ENCODE measurements around the gene NEK1.

The NEK1 gene

DNA sequence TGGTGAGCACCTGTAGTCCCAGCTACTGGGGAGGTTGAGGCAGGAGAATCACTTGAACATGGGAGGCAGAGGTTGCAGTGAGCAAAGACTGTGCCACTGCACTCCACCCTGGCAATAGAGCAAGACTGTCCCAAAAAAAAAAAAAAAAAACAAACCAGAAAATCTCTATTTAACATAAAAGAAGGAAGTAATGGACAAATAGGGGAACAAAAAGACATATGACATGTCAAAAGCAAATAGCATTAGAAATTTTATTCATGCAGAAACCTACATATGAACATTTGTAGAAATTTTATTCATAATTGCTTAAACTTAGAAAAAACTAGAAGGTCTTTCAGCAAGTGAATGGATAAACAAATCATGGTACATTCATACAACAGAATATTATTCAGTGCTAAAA, 244.6 kb downstream of the NEK1 start:
- no peak for ATAC-seq
- H3K27ac Mint-ChIP-seq = no peak overlapping the region
- H3K36me3 Mint-ChIP-seq = no peaks in the 10 kb centered on the region
- no peak overlapping the region for H3K4me3 Mint-ChIP-seq
- H3K9me3 Mint-ChIP-seq = peaks cover 9% of the 10 kb centered on the region
- H3K27me3 Mint-ChIP-seq = no peaks in the 10 kb centered on the region
- H3K4me1 Mint-ChIP-seq = no peaks in the 10 kb centered on the region

DNA sequence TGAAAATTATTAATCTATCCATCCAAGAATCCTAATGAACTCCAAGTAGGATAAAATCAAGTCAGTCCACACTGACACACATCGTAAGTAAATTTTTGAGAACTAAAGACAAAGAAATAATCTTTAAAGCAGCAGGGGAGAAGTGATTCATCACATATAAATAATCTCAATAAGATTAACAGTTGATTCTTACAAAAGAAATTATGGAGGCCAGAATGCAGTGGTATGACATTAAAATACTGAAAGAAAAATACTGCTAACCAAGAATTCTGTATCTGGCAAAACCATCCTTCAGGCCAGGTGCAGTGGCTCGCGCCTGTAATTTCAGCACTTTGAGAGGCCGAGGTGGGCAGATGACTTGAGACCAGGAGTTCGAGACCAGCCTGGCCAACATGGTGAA, 245.6 kb downstream of the NEK1 start:
- Mint-ChIP-seq H3K4me3 (no peak overlapping the region), H3K27ac (no peak overlapping the region), H3K36me3 (no peaks in the 10 kb centered on the region), H3K4me1 (no peaks in the 10 kb centered on the region), H3K27me3 (peaks cover 8% of the 10 kb centered on the region), H3K9me3 (peaks cover 9% of the 10 kb centered on the region)
- ATAC-seq = no peak

DNA sequence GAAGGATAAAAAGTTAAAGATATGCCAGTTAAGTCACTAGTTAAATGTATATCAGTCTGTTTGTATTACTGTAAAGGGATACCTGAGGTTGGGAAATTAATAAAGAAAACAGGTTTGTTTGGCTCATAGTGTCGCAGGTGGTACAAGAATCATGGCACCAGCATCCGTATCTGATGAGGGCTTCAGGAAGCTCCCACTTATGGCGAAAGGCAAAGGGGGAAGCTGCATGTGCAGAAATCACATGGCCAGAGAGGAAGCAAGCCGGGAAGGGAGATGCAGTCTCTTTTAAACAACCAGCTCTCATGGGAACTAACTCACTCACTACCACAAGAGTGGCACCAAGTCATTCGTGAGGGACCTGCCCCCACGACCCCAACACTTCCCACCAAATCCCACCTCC, 249.8 kb downstream of the NEK1 start:
- Mint-ChIP-seq H3K27ac (no peak overlapping the region), H3K36me3 (no peaks in the 10 kb centered on the region), H3K4me3 (no peak overlapping the region), H3K27me3 (peaks cover 18% of the 10 kb centered on the region), H3K9me3 (peaks cover 9% of the 10 kb centered on the region), H3K4me1 (no peaks in the 10 kb centered on the region)
- ATAC-seq = no peak

DNA sequence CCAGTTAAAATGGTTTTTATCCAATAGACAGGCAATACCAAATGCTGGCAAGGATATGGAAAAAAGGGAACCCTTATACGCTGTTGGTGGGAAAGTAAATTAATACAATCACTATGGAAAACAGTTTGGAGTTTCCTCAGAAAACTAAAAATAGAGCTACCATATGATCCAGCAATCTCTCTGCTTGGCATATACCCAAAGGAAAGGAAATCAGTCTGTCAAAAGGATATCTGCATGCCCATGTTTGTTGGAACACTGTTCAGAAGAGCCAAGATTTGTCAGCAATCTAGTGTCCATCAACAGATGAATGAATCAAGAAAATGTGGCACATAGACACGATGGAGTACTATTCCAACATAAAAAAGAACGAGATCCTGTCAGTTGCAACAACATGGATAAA, 250.6 kb downstream of the NEK1 start:
- no peak overlapping the region for H3K27ac Mint-ChIP-seq
- no peaks in the 10 kb centered on the region for H3K4me1 Mint-ChIP-seq
- peaks cover 18% of the 10 kb centered on the region for H3K27me3 Mint-ChIP-seq
- H3K4me3 Mint-ChIP-seq = no peak overlapping the region
- H3K9me3 Mint-ChIP-seq = peaks cover 9% of the 10 kb centered on the region
- no peaks in the 10 kb centered on the region for H3K36me3 Mint-ChIP-seq
- no peak for ATAC-seq

DNA sequence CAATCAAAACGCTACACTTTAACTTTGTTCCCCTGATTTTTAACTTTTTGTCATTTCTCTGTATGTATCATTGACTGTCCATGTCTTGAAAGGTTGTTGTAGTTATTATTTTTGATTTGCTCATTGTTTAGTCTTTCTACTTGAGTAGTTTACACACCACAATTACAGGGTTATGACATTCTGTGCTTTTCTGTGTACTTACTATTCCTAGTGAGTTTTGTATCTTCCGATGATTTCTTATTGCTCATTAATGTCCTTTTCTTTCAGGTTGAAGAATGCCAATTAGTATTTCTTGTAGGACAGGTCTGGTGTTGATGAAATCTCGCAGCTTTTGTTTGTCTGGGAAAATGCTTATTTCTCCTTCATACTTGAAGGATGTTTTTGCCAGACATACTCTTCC, 252.4 kb downstream of the NEK1 start:
- Mint-ChIP-seq H3K4me3 (no peak overlapping the region), H3K4me1 (no peaks in the 10 kb centered on the region), H3K27ac (no peak overlapping the region), H3K27me3 (peaks cover 18% of the 10 kb centered on the region), H3K9me3 (no peaks in the 10 kb centered on the region), H3K36me3 (no peaks in the 10 kb centered on the region)
- ATAC-seq = no peak

DNA sequence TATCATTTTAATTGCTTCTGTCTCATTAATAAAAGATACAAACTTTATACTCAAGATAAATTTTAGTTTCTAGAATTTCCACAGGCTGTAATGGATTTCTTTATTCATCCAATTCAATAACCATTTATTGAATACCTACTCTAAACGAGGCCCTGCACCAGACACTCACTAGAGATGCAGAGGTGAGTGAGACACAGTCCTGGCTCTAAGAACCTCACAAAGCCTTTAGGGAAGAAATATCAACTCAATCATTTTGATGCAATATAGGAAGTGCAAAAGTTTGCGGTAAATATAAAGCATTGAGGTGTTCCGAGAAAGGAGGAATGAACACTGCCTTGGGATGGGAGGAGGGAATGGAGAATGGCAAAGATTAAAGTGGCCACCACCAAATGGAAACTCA, 260.0 kb downstream of the NEK1 start:
- H3K4me3 Mint-ChIP-seq = no peak overlapping the region
- no peak for ATAC-seq
- H3K9me3 Mint-ChIP-seq = no peaks in the 10 kb centered on the region
- H3K27me3 Mint-ChIP-seq = no peaks in the 10 kb centered on the region
- H3K4me1 Mint-ChIP-seq = no peaks in the 10 kb centered on the region
- no peak overlapping the region for H3K27ac Mint-ChIP-seq
- no peaks in the 10 kb centered on the region for H3K36me3 Mint-ChIP-seq

DNA sequence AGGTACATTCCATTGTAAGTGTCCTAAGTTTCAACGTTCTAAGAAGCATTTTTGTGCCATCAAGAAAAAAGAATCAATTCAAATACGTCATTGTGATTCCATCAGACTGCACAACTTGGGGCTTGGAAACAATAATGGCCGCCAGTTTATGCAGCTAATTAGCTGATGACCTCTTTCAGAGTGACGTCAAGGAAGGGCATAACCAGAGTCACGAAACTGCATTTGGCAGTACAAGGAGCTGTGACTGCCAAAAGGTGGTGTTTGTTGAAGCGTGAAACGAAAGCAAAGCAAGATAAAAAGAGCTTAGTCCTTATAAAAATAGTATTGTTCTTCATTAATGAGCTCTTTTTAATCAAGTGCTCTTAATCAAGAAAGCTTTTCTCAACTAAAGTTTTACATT, 260.5 kb downstream of the NEK1 start:
- H3K4me3 Mint-ChIP-seq = no peak overlapping the region
- H3K27me3 Mint-ChIP-seq = no peaks in the 10 kb centered on the region
- ATAC-seq = no peak
- H3K27ac Mint-ChIP-seq = no peak overlapping the region
- H3K36me3 Mint-ChIP-seq = no peaks in the 10 kb centered on the region
- no peaks in the 10 kb centered on the region for H3K4me1 Mint-ChIP-seq
- H3K9me3 Mint-ChIP-seq = no peaks in the 10 kb centered on the region

DNA sequence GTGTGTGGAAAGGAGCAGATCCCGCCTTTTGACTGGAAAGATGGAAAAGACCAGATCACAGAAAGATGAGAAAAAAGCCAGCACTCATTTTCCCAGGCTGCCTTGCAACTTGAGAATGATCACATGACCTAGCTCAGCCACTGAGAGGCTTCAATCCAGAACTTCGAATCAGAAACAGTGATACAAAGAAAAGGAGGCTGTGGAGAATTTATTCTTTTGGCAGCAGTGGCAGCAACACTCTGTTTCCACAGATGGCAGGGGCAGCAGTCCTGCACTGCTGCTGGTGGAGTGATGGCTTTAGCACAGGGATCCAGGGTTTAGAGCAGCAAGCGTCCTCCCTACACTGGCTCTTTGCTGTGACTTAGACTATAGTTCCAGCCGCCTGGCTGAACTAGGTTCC, 263.8 kb downstream of the NEK1 start:
- no peak overlapping the region for H3K27ac Mint-ChIP-seq
- H3K9me3 Mint-ChIP-seq = no peaks in the 10 kb centered on the region

DNA sequence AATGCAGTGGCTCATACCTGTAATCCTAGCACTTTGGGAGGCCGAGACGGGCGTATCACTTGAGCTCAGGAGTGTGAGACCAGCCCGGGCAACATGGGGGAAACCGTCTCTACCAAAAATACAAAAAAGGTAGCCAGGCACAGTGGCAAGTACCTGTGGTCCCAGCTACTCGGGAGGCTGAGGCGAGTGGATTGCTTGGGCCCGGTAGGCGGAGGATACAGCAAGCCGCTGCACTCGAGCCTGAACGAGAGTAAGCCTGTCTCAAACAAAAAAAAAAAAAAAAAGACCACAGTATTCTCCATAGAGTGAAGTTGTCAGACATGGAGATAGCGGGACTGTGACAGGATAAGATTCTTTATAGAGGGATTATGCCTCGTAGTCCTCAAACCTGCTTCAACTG, 265.5 kb downstream of the NEK1 start:
- no peak for ATAC-seq
- Mint-ChIP-seq H3K4me3 (no peak overlapping the region), H3K4me1 (no peaks in the 10 kb centered on the region), H3K27me3 (no peaks in the 10 kb centered on the region), H3K9me3 (no peaks in the 10 kb centered on the region), H3K36me3 (no peaks in the 10 kb centered on the region), H3K27ac (no peak overlapping the region)

More for the DNA sequence above, 263.8 kb downstream of the NEK1 start:
- Mint-ChIP-seq H3K4me3 (no peak overlapping the region), H3K27me3 (no peaks in the 10 kb centered on the region), H3K36me3 (no peaks in the 10 kb centered on the region), H3K4me1 (no peaks in the 10 kb centered on the region)
- no peak for ATAC-seq

DNA sequence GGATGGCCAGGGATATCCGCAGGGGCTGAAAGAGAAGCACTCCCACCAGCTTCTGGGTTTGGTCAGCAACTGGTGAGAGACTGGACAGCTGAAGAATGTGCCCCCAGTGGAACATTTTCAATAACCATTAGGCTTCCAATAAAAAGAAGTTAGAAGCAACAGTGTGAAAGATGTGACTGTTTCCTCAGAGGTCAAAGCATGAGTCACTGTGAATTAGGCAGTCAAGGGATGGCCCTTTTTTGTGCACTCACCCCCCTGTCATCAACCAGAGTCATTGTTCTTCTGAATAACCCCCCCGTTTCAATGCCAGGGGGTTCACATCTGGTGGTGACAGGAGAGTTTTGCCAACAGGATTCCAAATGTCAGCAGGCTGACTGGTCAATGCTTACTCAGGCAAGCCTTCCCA, 267.1 kb downstream of the NEK1 start:
- Mint-ChIP-seq H3K9me3 (no peaks in the 10 kb centered on the region), H3K36me3 (no peaks in the 10 kb centered on the region), H3K4me3 (no peak overlapping the region), H3K27me3 (no peaks in the 10 kb centered on the region), H3K4me1 (no peaks in the 10 kb centered on the region), H3K27ac (no peak overlapping the region)
- ATAC-seq = no peak
